ENCODE measurements around the gene KLHL29.

DNA sequence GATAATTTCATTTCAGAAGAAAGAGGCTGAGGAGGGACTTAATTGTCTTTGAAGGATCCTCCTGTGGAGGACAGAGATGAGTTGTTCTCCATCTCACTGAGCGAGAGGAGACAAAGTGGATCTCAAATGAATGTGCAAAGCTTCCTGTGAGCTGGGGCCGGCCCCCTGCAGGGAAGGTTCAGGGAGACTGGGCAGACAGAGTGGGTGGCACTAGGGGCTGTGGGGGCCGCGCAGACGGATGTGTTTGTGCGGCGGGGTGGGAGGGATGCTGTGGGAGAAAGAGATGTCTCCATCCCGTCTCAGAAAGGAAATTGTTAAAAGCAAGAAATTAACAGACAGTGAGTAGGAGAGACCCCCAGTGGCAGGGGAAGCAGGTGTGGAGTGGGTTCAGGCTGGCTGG lies 29.1 kb downstream of the KLHL29 start:
- TF ChIP-seq POU2F2 (IDR thresholded peaks at IDR 0.05; ENCODE audit: low read depth, low read length), result no peak
- TF ChIP-seq POLR2A (IDR thresholded peaks at IDR 0.05; ENCODE audit: low read depth, low read length), result no peak
- TF ChIP-seq POLR2AphosphoS5 (IDR thresholded peaks at IDR 0.05; ENCODE audit: low read depth, low read length), result no peak
- TF ChIP-seq PAX5 (IDR thresholded peaks at IDR 0.05; ENCODE audit: insufficient read depth, low read length, severe bottlenecking), result no peak
- TF ChIP-seq TAF1 (IDR thresholded peaks at IDR 0.05; ENCODE audit: low read depth, low read length), result no peak
